ENCODE measurements around the gene LETM1.

LETM1 gene

GRCh38 chr4:1856071-1856942 lies at the start of gene LETM1:
Gene LETM1, minus strand, starts transcription at chr4:1856156. Its CDS starts 206 bp downstream, at chr4:1855950.
- peak; percentile 89 for DNase-seq

- DNase-seq = no peak
These were observed 48.1 kb upstream of the LETM1 start for GRCh38 chr4:1904042-1904441.

GRCh38 chr4:1903035-1903434 lies 47.1 kb upstream of the LETM1 start:
- no peak for DNase-seq

- DNase-seq = no peak
These were observed 46.3 kb upstream of the LETM1 start for GRCh38 chr4:1902243-1902642.

- no peak for DNase-seq
These were observed 45.2 kb upstream of the LETM1 start for GRCh38 chr4:1901127-1901526.

GRCh38 chr4:1900624-1901023 lies 44.7 kb upstream of the LETM1 start:
- DNase-seq = no peak

- peak; percentile 4 for DNase-seq
These were observed 44.1 kb upstream of the LETM1 start for GRCh38 chr4:1900087-1900433.

GRCh38 chr4:1899149-1900086 lies 43.5 kb upstream of the LETM1 start:
- DNase-seq = peak; percentile 52

- no peak for DNase-seq
These were observed 42.7 kb upstream of the LETM1 start for GRCh38 chr4:1898681-1899080.

- DNase-seq = no peak
These were observed 42.1 kb upstream of the LETM1 start for GRCh38 chr4:1898007-1898406.

GRCh38 chr4:1896658-1896991 lies 40.7 kb upstream of the LETM1 start:
- no peak for DNase-seq

GRCh38 chr4:1895971-1896657 lies 40.2 kb upstream of the LETM1 start:
- DNase-seq = no peak

GRCh38 chr4:1890979-1891570 lies 35.1 kb upstream of the LETM1 start:
- no peak for DNase-seq

- DNase-seq = no peak
These were observed 31.1 kb upstream of the LETM1 start for GRCh38 chr4:1887052-1887451.

- DNase-seq = no peak
These were observed 29.5 kb upstream of the LETM1 start for GRCh38 chr4:1885414-1885813.

GRCh38 chr4:1883583-1883982 lies 27.6 kb upstream of the LETM1 start:
- no peak for DNase-seq

- DNase-seq = no peak
These were observed 26.9 kb upstream of the LETM1 start for GRCh38 chr4:1882850-1883271.

- no peak for DNase-seq
These were observed 24.4 kb upstream of the LETM1 start for GRCh38 chr4:1880332-1880731.

GRCh38 chr4:1879485-1879884 lies 23.5 kb upstream of the LETM1 start:
- no peak for DNase-seq

GRCh38 chr4:1874201-1874600 lies 18.2 kb upstream of the LETM1 start:
- DNase-seq = no peak

- no peak for DNase-seq
These were observed 17.8 kb upstream of the LETM1 start for GRCh38 chr4:1873776-1874175.

- DNase-seq = no peak
These were observed 17.3 kb upstream of the LETM1 start for GRCh38 chr4:1873291-1873690.

GRCh38 chr4:1872870-1873269 lies 16.9 kb upstream of the LETM1 start:
- peak; percentile 0 for DNase-seq
